HepG2 (cell line): ENCODE measurements around the gene TASP1. TPM values are rescaled to one million over a fixed set of nuclear protein-coding genes. Genes with fewer than 3 reads are reported as not detected.
A peak's percentile ranks its signal among the peaks of the same experiment; 100 is the strongest.

ENCODE experiments used
- ATAC-seq: fragments of 200-7000 bp; cut with Tn5 transposase; 3 replicates; pipeline ENCODE4 v1.9.1; 2020; ENCODE audit warnings: mild to moderate bottlenecking, moderate library complexity
- BruUV-seq: library from RNA; stranded (reverse); fragments of 400-500 nt; replicated peaks from 2 replicates; lab custom pipeline; 2021; lab: Mats Ljungman, UMichigan
- CTCF ChIA-PET: fragments of 300-600 bp; formaldehyde crosslinking; extraction: SDS; loops from one replicate; lab custom pipeline; 2021; ENCODE audit warnings: low total read pairs, inconsistent platforms, low intra/inter-chr PET ratio; lab: Yijun Ruan, JAX
- POLR2A ChIA-PET: fragments of 350-600 bp; sonication (Branson Sonifier 250); formaldehyde crosslinking; loops from one replicate; lab custom pipeline; 2020; ENCODE audit warnings: antibody characterized with exemption, inconsistent platforms; lab: Yijun Ruan, JAX
- DNase-seq: peaks from one replicate; pipeline ENCODE4 v3.0.0-alpha.2; 2015; ENCODE audit warnings: low spot score
- FAIRE-seq: peaks from 3 replicates; lab custom pipeline; 2011; peaks lifted over from hg19 to GRCh38; lab: Jason Lieb, UNC
- H2AFZ ChIP-seq: one replicate; pipeline ENCODE4 v1.6.1; 2011; ENCODE audit warnings: low read length, inconsistent platforms
- H3K27ac ChIP-seq: fragments of 300-600 bp; 3 replicates; pipeline ENCODE4 v1.8.0; 2011; ENCODE audit warnings: mixed run types, mild to moderate bottlenecking, mixed read lengths, low read length, inconsistent platforms; ENCODE audit not compliant: insufficient read depth; ENCODE audit errors: extremely low read length
- H3K27me3 ChIP-seq, 2 experiments: fragments of 200-600 bp in 1 of 2; 2 replicates in 1 of 2; 3 replicates in 1 of 2; pipeline versions ENCODE4 v1.6.0 to v1.8.0; 2011; ENCODE audit warnings: low read length in 2 of 2, mild to moderate bottlenecking in 2 of 2, moderate library complexity in 2 of 2, inconsistent platforms in 1 of 2; ENCODE audit not compliant: insufficient read depth in 2 of 2, control insufficient read depth in 1 of 2
- H3K36me3 ChIP-seq, 2 experiments: fragments of 200-600 bp in 1 of 2; replicated peaks in 1 of 2; 2 replicates in 1 of 2; 3 replicates in 1 of 2; pipeline versions ENCODE4 v1.5.1 to v1.8.0; 2011; ENCODE audit warnings: low read length in 2 of 2, inconsistent platforms in 1 of 2; ENCODE audit not compliant: insufficient read depth in 2 of 2, control insufficient read depth in 1 of 2
- H3K4me1 ChIP-seq: 2 replicates; pipeline ENCODE4 v1.5.1; 2012; ENCODE audit warnings: low read length, inconsistent platforms; ENCODE audit not compliant: insufficient read depth
- H3K4me2 ChIP-seq: 2 replicates; pipeline ENCODE4 v1.6.0; 2011; ENCODE audit warnings: low read depth, low read length, inconsistent platforms
- H3K4me3 ChIP-seq, 3 experiments: fragments of 200-600 bp in 1 of 3; sonication (generic), shearing (Covaris generic) in 1 of 3; replicated peaks in 1 of 3; 2 replicates each; pipeline ENCODE4 v1.5.1; 2011 to 2016; ENCODE audit warnings: low read length in 3 of 3, inconsistent platforms in 2 of 3, low read depth in 2 of 3, mild to moderate bottlenecking in 2 of 3, control low read depth in 1 of 3, mixed read lengths in 1 of 3; ENCODE audit not compliant: insufficient read depth in 1 of 3
- H3K79me2 ChIP-seq: one replicate; pipeline ENCODE4 v1.6.1; 2011; ENCODE audit warnings: low read length, inconsistent platforms; ENCODE audit not compliant: insufficient read depth
- H3K9ac ChIP-seq: 2 replicates; pipeline ENCODE4 v1.6.0; 2011; ENCODE audit warnings: mild to moderate bottlenecking, low read depth, low read length, inconsistent platforms; ENCODE audit not compliant: insufficient read depth
- H3K9me3 ChIP-seq: 2 replicates; pipeline ENCODE4 v1.5.1; 2012; ENCODE audit warnings: mild to moderate bottlenecking, low read length
- H4K20me1 ChIP-seq: 2 replicates; pipeline ENCODE4 v1.6.0; 2011; ENCODE audit warnings: inconsistent platforms, mild to moderate bottlenecking, low read length, moderate library complexity; ENCODE audit not compliant: insufficient read depth
- ATF7 ChIP-seq, 2 experiments: fragments of 450-650 bp in 1 of 2; sonication (generic) in 1 of 2; formaldehyde crosslinking in 1 of 2; IDR thresholded peaks; 2 replicates each; pipeline versions ENCODE4 v1.4.0 to v1.6.1; 2016 to 2020; ENCODE audit warnings: antibody characterized with exemption in 1 of 2, mild to moderate bottlenecking in 1 of 2, missing genetic modification reagents in 1 of 2
- CREM ChIP-seq, 2 experiments: sonication (generic) in 1 of 2; formaldehyde crosslinking in 1 of 2; IDR thresholded peaks; 2 replicates each; pipeline versions ENCODE4 v1.4.0 to v1.6.1; 2016 to 2020; ENCODE audit warnings: antibody characterized with exemption in 1 of 2, mild to moderate bottlenecking in 1 of 2, missing genetic modification reagents in 1 of 2
- MTERF4 ChIP-seq: sonication (generic); formaldehyde crosslinking; IDR thresholded peaks from 2 replicates; pipeline ENCODE4 v1.8.0; 2023; ENCODE audit warnings: mild to moderate bottlenecking, missing genetic modification reagents
- MTF1 ChIP-seq: sonication (generic); formaldehyde crosslinking; IDR thresholded peaks from 2 replicates; pipeline ENCODE4 v1.5.0; 2020; ENCODE audit warnings: missing genetic modification reagents
- PITX1 ChIP-seq: sonication (generic); formaldehyde crosslinking; IDR thresholded peaks from 2 replicates; pipeline ENCODE4 v1.5.1; 2020; ENCODE audit warnings: mild to moderate bottlenecking, missing genetic modification reagents
- PRDM4 ChIP-seq: sonication (generic); formaldehyde crosslinking; IDR thresholded peaks from 2 replicates; pipeline ENCODE4 v1.9.0; 2021; ENCODE audit warnings: missing genetic modification reagents, borderline replicate concordance
- TFAP4 ChIP-seq: sonication (generic); IDR thresholded peaks from 2 replicates; pipeline ENCODE4 v1.6.1; 2016; ENCODE audit warnings: low read depth, borderline replicate concordance
- ZNF10 ChIP-seq: sonication (generic); formaldehyde crosslinking; IDR thresholded peaks from 2 replicates; pipeline ENCODE4 v1.4.0; 2020; ENCODE audit warnings: mild to moderate bottlenecking, low read depth, missing genetic modification reagents, borderline replicate concordance
- ZNF281 ChIP-seq: sonication (generic); formaldehyde crosslinking; IDR thresholded peaks from 2 replicates; pipeline ENCODE4 v1.4.0; 2020; ENCODE audit warnings: missing genetic modification reagents, borderline replicate concordance
- ZNF343 ChIP-seq: sonication (generic); formaldehyde crosslinking; IDR thresholded peaks from 2 replicates; pipeline ENCODE4 v1.4.0; 2020; ENCODE audit warnings: mild to moderate bottlenecking, missing genetic modification reagents
- WGBS: methylation state at CpG from one replicate; pipeline ENCODE4 v1.1.6; 2017; ENCODE audit warnings: low lambda C conversion rate; 5-methylcytosine and 5-hydroxymethylcytosine counted together
- in situ Hi-C: cut with HindIII; loops from 2 replicates; pipeline ENCODE4 v1.10.0; 2017; ENCODE audit warnings: low pct_unique_long_range_greater_than_20kb; ENCODE audit not compliant: extremely low pct_ligation_motif_present
- intact Hi-C: fragments of 100-400 bp; cut with micrococcal nuclease; formaldehyde crosslinking; loops from one replicate; pipeline ENCODE4 v1.10.0; 2022; ENCODE audit not compliant: unreplicated experiment
- polyA plus RNA-seq, 8 experiments: library from polyadenylated mRNA; depleted of rRNA in 3 of 8; stranded (reverse) in 7 of 8; unstranded in 1 of 8; fragments of >200 nt; fragmentation: Illumina TruSeq in 4 of 8; extraction: Trizol in 4 of 8; gene quantifications; 2 replicates each; pipeline versions ENCODE4 v1.2.1 to v1.2.3, GENCODE V29; 2011 to 2016; ENCODE audit warnings: low read depth in 4 of 8, missing spikeins in 1 of 8, mixed read lengths in 1 of 8; ENCODE audit not compliant: insufficient read depth in 1 of 8
- total RNA-seq, 5 experiments: library from RNA; depleted of rRNA; stranded (reverse); fragments of >200 nt; fragmentation: Illumina TruSeq; extraction: Trizol; gene quantifications; 2 replicates each; pipeline ENCODE4 v1.2.3, GENCODE V29; 2016; ENCODE audit warnings: low read depth in 1 of 5

TASP1 gene
- total and polyA plus RNA-seq, 2 of the 13 experiments (the other 11 are each of a cell fraction or from before 2014, with no cell fraction given), result 10.0 to 25.2 TPM

- DNase-seq, result no peak
- POLR2A ChIA-PET, result no interaction called here
- H3K9ac ChIP-seq, result no peak overlapping the region
- no peaks in the 10 kb centered on the region for H3K27me3 ChIP-seq
- intact Hi-C loops, result no loop called here
- peaks cover 1 to 10% of the 10 kb centered on the region in 2 experiments; a peak in 4 of 5 replicates for H3K36me3 ChIP-seq
- no peak overlapping the region for H3K4me3 ChIP-seq
- TF ChIP-seq PITX1 (CRISPR knock-in tag), result no peak
- no peak for TF ChIP-seq CREM (IDR thresholded peaks at IDR 0.05)
- TF ChIP-seq CREM (CRISPR knock-in tag; IDR thresholded peaks at IDR 0.05), result no peak
- no peak for TF ChIP-seq MTERF4
- TF ChIP-seq PRDM4, result 0 out of 2 replicates have a peak, but pooled peaks have one; percentile 41
- TF ChIP-seq, all 625 proteins: peak for 1
- no peak overlapping the region for H2AFZ ChIP-seq
- H3K79me2 ChIP-seq, result no peaks in the 10 kb centered on the region
- no peaks in the 10 kb centered on the region for H4K20me1 ChIP-seq
- no peaks in the 10 kb centered on the region for H3K4me1 ChIP-seq
- H3K27ac ChIP-seq, result no peak overlapping the region
- H3K4me2 ChIP-seq, result no peak overlapping the region
- no TSS peak for BruUV-seq
- FAIRE-seq (no peak), ATAC-seq (no peak)
- CTCF ChIA-PET, result no interaction called here
- 94% methylated on average over 3 of the region's 3 CpGs for WGBS
- in situ Hi-C loops, result no loop called here
- no peaks in the 10 kb centered on the region for H3K9me3 ChIP-seq
Measured at GRCh38 chr20:13487202-13487601, 151.5 kb downstream of the TASP1 start.

GRCh38 chr20:13486694-13487093, 152.0 kb downstream of the TASP1 start:
- Histone ChIP-seq H4K20me1 (no peaks in the 10 kb centered on the region), H3K27me3 (no peaks in the 10 kb centered on the region), H3K9me3 (no peaks in the 10 kb centered on the region), H3K9ac (no peak overlapping the region), H3K4me2 (no peak overlapping the region), H3K4me1 (no peaks in the 10 kb centered on the region), H2AFZ (no peak overlapping the region), H3K27ac (no peak overlapping the region), H3K36me3 (peaks cover 1 to 15% of the 10 kb centered on the region in 2 experiments; a peak in 4 of 5 replicates), H3K4me3 (no peak overlapping the region), H3K79me2 (no peaks in the 10 kb centered on the region)
- in situ Hi-C loops (no loop called here), intact Hi-C loops (no loop called here)
- no peak for DNase-seq
- WGBS, result 75% methylated on average over 5 of the region's 5 CpGs
- POLR2A ChIA-PET, result no interaction called here
- no peak for FAIRE-seq
- BruUV-seq, result no TSS peak
- CTCF ChIA-PET, result no interaction called here
- ATAC-seq, result no peak
- TF ChIP-seq ZNF10 (CRISPR knock-in tag) (no peak), ZNF343 (CRISPR knock-in tag) (no peak), ATF7 (IDR thresholded peaks at IDR 0.05) (peak; percentile 65; the same call in 1 of the 2 replicates), ATF7 (CRISPR knock-in tag; IDR thresholded peaks at IDR 0.05) (no peak), MTF1 (CRISPR knock-in tag) (no peak), TFAP4 (no peak), ZNF281 (CRISPR knock-in tag) (no peak)
